SH-SY5Y (cell line): ENCODE data around the gene PTPRD.

Experiments used
- GATA2 ChIP-seq: IDR thresholded peaks from 2 replicates; pipeline ENCODE4 v1.6.1; 2011; ENCODE audit warnings: mild to moderate bottlenecking, low read depth, low read length
- GATA3 ChIP-seq: IDR thresholded peaks from 2 replicates; pipeline ENCODE4 v1.6.1; 2011; ENCODE audit warnings: low read depth, mild to moderate bottlenecking, low read length, moderate library complexity

DNA sequence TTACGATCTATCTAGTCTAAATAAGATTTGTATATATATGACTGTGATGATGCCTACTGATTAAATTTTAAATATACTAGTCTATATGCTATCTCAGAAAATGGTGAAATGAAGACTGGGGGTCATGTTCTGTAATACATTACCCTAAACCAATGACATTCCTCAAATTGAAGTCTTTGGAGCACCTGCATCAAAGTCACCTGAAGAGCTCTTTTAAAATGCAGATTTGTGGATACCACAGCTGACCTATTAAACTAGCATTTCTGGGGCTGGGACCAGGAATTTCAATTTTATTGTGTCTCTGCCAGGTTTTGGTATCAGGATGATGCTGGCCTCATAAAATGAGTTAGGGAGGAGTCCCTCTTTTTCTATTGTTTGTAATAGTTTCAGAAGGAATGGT lies 2181.3 kb downstream of the PTPRD start:
- TF ChIP-seq GATA2 = no peak
- TF ChIP-seq GATA3 = no peak
